OCI-M2 (cell line): ENCODE results near the gene LRFN4.

ENCODE experiments used
- DNase-seq: peaks from one replicate; lab custom pipeline; 2025; ENCODE audit not compliant: unreplicated experiment; lab: John Stamatoyannopoulos, UW

The LRFN4 gene

GRCh38 chr11:66858186-66858938 lies 1.5 kb downstream of the LRFN4 start:
- DNase-seq: no peak

DNA sequence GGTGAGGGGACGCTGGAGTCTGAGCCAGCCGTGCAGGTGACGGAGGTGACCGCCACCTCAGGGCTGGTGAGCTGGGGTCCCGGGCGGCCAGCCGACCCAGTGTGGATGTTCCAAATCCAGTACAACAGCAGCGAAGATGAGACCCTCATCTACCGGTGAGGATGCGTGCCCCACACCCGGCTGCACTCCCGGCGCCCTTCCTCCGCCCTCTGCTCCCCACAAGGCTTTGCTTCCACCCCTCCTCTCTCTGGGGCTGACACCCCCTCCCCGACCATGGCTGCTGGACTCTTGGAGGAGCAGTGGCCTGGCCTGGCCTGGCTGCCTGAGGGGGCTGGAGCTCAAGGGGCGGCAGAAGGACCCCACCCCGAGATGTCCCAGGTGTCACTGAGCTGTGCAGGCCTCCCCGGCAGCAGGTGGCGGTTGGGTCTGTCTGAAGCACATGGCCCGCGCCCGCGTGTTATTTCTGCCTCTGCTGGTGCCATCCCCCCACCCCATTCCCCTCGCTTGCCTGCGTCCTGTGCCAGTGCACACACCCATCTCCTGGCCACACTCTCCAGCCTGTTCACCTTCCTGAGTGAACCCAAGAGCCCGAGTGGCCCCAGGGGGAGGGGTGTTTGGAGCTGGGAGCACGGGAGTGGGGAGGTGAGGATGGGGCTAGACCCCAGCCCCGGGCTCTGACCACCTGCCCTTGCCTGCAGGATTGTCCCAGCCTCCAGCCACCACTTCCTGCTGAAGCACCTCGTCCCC lies 2.2 kb downstream of the LRFN4 start:
- DNase-seq: no peak

DNA sequence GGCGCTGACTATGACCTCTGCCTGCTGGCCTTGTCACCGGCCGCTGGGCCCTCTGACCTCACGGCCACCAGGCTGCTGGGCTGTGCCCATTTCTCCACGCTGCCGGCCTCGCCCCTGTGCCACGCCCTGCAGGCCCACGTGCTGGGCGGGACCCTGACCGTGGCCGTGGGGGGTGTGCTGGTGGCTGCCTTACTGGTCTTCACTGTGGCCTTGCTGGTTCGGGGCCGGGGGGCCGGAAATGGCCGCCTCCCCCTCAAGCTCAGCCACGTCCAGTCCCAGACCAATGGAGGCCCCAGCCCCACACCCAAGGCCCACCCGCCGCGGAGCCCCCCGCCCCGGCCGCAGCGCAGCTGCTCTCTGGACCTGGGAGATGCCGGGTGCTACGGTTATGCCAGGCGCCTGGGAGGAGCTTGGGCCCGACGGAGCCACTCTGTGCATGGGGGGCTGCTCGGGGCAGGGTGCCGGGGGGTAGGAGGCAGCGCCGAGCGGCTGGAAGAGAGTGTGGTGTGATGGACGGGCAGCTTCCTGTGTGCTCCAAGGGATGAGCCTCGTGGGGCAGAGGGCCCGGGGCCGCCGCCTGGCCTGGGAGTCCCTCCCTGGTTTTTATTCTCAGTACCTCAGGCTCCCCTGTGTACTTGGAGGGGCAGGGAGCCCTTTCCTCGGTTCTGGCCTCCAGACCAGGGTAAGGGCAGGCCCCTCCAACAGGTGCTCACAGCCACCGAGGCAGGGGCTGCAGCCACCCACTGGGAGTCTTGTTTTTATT lies 3.0 kb downstream of the LRFN4 start:
- no peak for DNase-seq

DNA sequence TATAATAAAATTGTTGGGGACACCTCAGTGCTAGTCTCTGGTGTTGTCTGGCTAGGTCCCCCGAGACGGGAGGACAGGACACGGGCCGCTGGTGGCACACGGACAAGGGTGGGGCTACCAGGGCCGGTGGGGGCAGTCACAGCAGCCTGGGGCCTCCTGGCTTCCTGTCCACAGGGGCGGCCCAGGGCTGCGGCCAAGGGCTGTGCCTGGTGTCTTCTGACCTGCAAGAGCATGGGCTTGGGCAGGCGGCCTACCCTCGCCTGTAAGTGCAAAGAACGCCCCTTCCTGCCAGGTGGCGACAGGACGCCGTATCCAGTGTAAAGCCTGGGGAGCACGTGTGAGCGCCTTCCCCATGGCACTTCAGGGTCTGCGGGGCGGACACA lies 3.6 kb downstream of the LRFN4 start:
- no peak for DNase-seq

- DNase-seq: no peak
Observed at GRCh38 chr11:66861038-66861773, 4.3 kb downstream of the LRFN4 start.

- no peak for DNase-seq
Observed at GRCh38 chr11:66861774-66862558, 5.1 kb downstream of the LRFN4 start.

DNA sequence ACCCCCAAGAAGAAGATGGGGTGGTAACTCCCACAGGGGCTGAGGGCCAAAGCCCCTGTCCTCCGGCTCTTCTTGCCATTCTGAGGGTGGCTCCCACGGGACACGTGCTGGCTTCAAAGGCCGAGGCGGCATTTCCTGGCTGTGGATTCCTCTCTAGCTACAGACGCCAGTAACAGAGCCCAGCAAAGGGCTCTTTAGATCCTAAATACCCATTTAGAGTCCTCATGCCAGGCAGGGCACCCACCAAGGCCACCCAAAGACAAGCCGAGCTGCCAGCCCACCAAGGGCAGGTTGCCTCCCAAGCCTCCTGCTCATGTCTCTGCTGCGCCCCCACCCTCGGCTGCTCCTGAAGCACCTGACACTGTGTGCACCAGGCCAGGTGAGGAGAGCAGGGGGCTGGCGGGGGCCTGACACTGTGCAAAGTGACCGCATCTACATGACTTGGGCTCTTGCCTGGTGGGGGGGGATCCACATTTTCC lies 5.7 kb downstream of the LRFN4 start:
- no peak for DNase-seq

- no peak for DNase-seq
Observed at GRCh38 chr11:66863428-66864125, 6.7 kb downstream of the LRFN4 start.

GRCh38 chr11:66864172-66864901 lies 7.5 kb downstream of the LRFN4 start:
- no peak for DNase-seq

DNA sequence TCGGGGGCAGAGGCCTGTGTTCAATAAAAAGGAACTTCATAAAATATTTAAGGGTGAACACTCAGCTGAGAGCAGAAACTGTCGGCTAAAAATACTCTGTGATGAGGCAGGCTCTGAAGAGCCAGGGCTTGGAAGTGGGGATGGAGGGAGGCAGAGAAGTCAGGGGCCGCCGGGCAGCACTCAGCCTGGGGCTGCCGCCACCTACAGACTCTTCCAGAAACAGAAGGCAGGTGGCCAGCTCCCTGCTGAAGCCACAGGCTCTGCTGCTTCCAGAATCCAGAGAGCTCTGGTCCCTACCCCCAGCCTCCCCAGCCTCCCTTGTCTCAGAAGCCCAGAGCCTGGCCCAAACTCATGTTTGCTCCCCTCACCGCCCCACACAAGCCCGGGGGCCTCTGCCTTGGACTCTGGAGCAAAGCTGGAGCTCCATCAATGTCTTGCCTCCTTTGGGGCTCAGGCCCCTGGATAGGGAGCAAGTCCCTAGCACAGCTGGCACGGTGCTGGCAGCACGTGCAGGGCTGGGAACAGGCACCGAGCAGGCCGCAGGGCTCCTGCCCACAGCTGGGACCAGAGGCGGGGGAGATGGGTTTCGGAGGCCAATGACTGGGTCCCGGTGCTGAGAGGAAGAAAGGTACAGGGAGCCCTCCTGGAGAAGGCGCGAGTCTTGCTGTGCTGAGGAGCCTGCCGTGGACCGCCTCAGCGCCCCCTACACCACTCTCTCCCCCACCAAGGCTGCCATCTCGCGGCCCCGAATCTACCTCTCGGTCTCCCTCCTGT lies 8.2 kb downstream of the LRFN4 start:
- no peak for DNase-seq

DNA sequence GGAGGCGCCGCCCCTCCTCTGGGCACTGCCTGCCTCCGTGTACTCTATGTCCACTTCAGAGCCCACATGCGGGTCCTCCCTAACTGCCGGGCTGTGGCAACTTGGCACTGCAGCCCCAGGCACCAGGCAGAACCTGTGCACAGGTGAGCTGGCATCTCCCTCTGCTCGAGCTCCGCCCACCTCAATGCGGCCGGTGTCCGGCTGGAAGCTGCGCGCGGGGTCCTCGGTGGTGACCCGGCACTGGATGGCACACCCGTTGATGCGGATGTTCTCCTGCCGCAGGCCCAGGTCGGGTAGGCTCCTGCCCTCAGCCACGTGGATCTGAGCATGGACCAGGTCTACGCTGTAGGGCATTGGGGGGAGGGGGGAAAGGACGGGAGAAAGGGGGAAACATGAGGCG lies 9.1 kb downstream of the LRFN4 start:
- no peak for DNase-seq

DNA sequence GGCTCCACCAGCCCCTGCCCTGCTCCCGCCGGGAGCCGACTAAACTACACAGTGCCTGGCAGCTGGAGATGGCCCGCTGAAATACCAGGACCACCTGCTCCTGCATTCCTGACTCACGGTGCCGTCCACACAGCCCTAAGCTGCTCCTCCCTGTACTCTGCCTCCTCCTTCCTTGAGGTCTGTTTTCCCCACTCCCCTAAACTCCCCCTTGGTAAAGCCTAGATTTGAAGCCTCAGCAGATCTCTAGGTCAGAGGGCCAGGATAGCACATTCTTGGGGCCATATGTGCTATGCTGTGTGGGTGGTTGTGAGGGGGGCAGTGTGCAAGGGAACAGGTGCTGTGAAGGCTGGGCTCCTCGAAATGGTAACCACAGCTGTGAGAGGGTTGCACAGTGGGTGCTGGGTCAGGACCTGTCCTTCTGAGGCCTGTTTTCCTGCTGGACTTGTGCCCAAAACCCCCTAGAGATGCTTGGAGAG lies 9.7 kb downstream of the LRFN4 start:
- no peak for DNase-seq

- DNase-seq: no peak
Observed at GRCh38 chr11:66867425-66868040, 10.7 kb downstream of the LRFN4 start.

GRCh38 chr11:66868082-66868725 lies 11.3 kb downstream of the LRFN4 start:
- no peak for DNase-seq

- DNase-seq: no peak
Observed at GRCh38 chr11:66868726-66869566, 12.1 kb downstream of the LRFN4 start.

- no peak for DNase-seq
Observed at GRCh38 chr11:66869567-66869870, 12.7 kb downstream of the LRFN4 start.
